Ishikawa (cell line): ENCODE results near the gene NKX1-1.

Experiments used
- CEBPB ChIP-seq: IDR thresholded peaks from 2 replicates; pipeline ENCODE4 v1.6.1; 2012
- CREB1 ChIP-seq: IDR thresholded peaks from 2 replicates; pipeline ENCODE4 v1.6.1; 2012; ENCODE audit warnings: low read depth
- EGR1 ChIP-seq: IDR thresholded peaks from 2 replicates; pipeline ENCODE4 v1.6.1; 2012
- EP300 ChIP-seq: IDR thresholded peaks from 2 replicates; pipeline ENCODE4 v1.6.1; 2012; ENCODE audit warnings: borderline replicate concordance
- FOXM1 ChIP-seq: IDR thresholded peaks from 2 replicates; pipeline ENCODE4 v1.6.1; 2012; ENCODE audit warnings: low read depth, borderline replicate concordance
- NFIC ChIP-seq: IDR thresholded peaks from 2 replicates; pipeline ENCODE4 v1.6.1; 2012
- RAD21 ChIP-seq: IDR thresholded peaks from 2 replicates; pipeline ENCODE4 v1.6.1; 2012; ENCODE audit warnings: low read depth
- REST ChIP-seq: IDR thresholded peaks from 2 replicates; pipeline ENCODE4 v1.6.1; 2012; ENCODE audit warnings: low read depth, mild to moderate bottlenecking
- TAF1 ChIP-seq: IDR thresholded peaks from 2 replicates; pipeline ENCODE4 v1.6.1; 2012; ENCODE audit warnings: low read depth, mild to moderate bottlenecking
- TCF12 ChIP-seq: IDR thresholded peaks from 2 replicates; pipeline ENCODE4 v1.6.1; 2012; ENCODE audit warnings: low read depth
- TEAD4 ChIP-seq: IDR thresholded peaks from 2 replicates; pipeline ENCODE4 v1.6.1; 2012
- YY1 ChIP-seq: IDR thresholded peaks from 2 replicates; pipeline ENCODE4 v1.6.1; 2012; ENCODE audit warnings: low read depth
- ZBTB7A ChIP-seq: IDR thresholded peaks from 2 replicates; pipeline ENCODE4 v1.6.1; 2012; ENCODE audit warnings: low read depth
- TF ChIP-seq, protein P1 (sequence below): IDR thresholded peaks from 2 replicates; pipeline ENCODE4 v1.6.1; 2012
- TF ChIP-seq, protein P2 (sequence below): IDR thresholded peaks from 2 replicates; pipeline ENCODE4 v1.6.1; 2012

The NKX1-1 gene

GRCh38 chr4:1367936-1368289 is 38.3 kb downstream of the NKX1-1 start:
- TF ChIP-seq RAD21: no peak
- TF ChIP-seq CREB1: no peak
- TF ChIP-seq FOXM1: no peak
- no peak for TF ChIP-seq CEBPB
- TF ChIP-seq ZBTB7A: no peak
- no peak for TF ChIP-seq EP300
- TF ChIP-seq, protein P1, sequence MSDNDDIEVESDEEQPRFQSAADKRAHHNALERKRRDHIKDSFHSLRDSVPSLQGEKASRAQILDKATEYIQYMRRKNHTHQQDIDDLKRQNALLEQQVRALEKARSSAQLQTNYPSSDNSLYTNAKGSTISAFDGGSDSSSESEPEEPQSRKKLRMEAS: no peak
- no peak for TF ChIP-seq NFIC
- no peak for TF ChIP-seq TCF12
- TF ChIP-seq, protein P2, sequence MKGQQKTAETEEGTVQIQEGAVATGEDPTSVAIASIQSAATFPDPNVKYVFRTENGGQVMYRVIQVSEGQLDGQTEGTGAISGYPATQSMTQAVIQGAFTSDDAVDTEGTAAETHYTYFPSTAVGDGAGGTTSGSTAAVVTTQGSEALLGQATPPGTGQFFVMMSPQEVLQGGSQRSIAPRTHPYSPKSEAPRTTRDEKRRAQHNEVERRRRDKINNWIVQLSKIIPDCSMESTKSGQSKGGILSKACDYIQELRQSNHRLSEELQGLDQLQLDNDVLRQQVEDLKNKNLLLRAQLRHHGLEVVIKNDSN: no peak
- no peak for TF ChIP-seq TEAD4
- TF ChIP-seq EGR1: no peak
- TF ChIP-seq REST: no peak
- no peak for TF ChIP-seq TAF1

DNA sequence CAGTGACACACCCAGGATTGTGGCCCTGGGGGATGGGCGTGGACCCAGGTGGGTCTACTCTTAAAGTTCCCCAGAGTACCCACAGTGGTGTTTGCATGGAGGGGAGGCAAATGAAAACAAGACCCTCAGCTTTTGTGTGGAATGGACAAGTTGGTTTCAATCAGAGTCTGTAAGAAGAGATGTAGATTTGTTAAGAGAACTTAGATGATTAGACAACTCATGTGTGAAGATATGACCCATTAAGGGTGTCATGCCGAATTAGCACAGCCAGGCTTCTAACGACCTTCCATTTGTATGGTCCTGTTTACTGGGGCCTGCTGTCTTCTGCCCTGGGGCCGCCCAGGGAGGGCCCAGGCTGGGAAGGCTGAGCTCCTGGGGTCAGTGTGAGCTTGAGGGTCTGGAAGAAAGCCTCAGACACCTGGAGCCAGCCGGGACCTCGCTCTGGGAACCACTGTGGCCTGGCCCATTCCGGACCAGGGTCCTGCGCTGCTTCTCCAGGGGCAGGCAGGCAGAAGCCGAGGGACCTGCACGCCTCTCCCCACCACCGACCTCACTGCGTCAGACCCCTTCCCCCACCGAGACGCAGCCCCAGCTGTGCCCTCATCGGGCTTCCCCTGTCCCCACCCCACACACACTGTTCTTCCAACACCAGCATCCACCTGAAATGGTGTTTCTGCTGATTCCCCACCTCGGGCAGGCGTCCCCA is 38.9 kb downstream of the NKX1-1 start:
- TF ChIP-seq CREB1 (no peak), FOXM1 (no peak), ZBTB7A (no peak), EGR1 (no peak), CEBPB (no peak), TAF1 (no peak), REST (no peak), TCF12 (no peak), TEAD4 (no peak), EP300 (no peak), YY1 (no peak), RAD21 (no peak)
- TF ChIP-seq, protein P1: no peak

- TF ChIP-seq, protein P1: no peak
- TF ChIP-seq CEBPB (no peak), REST (no peak), CREB1 (no peak), FOXM1 (no peak)
- TF ChIP-seq, protein P2: no peak
Observed at GRCh38 chr4:1366371-1367229, 39.6 kb downstream of the NKX1-1 start.
